Activated CD4-positive, alpha-beta T cell treated with anti-CD3 and anti-CD28 coated beads for 48 hours (primary cell): ENCODE results near the gene EPHB6.

Source experiments
- DNase-seq: peaks from one replicate; pipeline ENCODE4 v3.0.0-alpha.2; 2020

EPHB6 gene

DNA sequence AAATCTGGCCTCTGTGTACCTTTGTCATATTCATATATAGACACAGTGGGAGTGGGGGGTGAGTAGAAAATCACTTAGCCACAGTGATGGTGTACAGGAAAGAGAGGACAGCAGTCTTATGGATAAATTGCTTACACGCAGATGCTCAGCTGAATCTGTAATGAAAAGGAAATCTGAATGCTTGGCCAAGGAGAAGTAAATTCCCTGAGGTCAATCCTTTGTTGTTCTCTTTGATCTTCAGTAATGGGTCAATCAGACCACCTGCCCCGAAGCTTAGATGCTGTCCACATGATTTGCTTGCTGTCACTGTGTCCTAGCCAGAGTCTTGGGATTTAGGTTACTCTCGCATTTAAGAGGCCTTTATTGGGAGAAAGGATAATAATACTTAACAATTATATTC is 18.4 kb upstream of the EPHB6 start:
- DNase-seq, result no peak

DNA sequence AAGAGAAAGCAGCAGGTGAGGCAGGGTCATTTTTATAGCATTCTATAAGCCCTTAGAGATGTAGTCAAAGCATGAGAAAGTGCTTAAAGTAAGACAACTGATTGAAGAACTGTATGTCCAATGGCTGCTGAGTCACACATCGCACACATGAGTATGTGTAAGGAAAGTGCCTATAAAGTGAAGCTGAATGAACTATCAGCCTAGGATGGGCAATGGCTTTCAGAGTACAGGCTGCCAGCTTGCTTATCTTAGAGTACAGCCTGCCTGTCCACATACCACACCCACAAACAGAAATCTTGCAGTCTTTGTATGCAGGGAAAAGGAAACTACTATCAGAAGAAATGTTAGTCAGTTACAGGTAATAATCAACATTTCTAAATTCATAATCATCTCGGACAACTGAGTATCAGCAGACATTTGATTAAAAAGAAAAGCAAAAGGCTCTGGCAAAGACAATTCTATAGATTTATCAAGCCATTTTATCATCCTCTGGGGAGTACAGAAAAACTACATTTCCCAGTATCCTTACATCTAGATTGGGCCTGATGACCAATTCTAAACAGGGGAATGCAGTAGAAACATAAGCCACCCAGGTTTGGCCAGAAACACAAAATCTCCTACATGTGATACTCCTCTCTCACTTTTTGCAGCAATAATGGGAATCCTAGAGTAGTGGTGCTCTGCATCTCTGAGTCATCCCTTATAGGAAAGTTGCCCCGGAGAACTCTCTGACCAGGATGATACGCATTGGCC is 16.2 kb upstream of the EPHB6 start:
- DNase-seq, result no peak

DNA sequence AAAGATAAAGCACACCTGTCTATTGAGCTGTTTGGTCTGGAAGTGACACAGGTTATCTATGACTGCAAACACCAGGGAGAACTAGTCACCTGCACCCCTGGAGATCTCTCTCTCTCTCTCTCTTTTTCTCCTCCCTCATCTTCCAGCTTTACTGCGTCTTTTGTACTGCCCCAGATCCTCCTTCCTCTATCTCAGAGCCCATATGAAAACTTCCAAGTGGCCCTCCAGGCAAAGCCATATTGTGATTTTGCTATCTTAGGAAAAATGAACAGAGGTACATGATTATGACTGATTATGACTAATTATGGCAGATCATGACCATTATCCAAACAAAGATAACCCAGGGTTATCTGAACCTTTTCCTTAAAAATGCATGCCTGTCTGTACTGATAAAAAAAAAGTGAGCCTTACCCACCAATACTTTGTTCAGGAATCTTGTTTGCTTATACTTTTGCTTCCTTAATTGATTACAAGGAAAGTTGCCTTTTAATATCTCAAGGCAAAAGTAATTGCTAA is 12.6 kb upstream of the EPHB6 start:
- DNase-seq, result no peak

DNA sequence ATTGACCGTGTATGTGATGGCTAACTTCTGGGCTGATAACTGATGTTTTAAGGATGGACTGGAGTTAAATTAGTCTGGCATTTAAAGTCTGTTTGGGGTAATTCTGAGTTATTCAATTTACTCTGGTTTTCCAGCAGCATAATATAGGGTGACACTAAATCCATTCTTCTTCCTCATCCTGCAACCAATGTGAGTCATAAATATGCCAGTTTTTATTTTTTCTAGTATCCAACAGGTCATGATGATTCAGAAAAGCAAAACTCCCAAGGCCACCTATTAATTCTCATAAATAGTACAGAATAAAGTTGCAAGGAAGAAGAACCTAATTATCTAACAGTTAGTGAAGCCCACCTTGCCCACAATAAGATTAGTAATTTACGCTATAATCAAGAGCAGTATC is 7.5 kb upstream of the EPHB6 start:
- DNase-seq, result no peak

DNA sequence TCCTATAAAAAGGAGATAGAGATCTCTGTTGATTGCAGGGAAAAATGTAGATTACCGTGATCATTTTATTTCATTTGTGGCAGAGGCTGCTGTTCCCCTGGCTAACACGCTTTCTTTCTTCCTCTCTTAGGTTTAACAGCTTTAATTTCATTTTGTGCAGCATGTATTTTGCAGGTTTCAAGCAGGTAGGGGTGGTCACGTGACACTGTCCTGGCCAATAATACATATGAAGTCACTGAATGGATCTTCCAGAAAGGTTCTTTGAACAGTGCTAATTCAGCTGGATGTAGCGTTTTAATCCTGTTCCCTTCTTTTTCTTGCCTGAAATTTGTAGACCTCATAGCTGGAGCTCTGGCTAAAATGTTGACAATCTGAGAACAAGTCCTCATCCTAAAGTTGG is 3.6 kb upstream of the EPHB6 start:
- DNase-seq, result no peak

DNA sequence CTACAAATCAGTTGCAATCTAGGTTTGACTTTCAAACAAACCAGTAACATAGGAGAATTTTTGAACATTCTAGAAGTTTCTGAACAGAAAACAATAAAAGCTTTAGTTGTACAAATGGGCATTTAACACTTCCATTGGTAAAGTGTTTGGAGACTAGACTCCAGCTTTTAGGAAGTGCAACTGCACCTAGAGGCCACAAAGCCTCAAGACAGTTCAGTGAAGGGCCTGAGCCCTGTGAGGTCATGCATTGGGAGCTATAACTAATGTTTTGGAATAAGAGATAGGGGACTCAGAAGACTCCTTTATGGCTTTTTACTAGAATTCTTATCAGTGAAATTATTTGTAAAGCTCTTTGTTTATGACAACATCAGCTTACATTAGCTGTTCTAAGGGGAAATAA is 3.0 kb upstream of the EPHB6 start:
- no peak for DNase-seq

DNA sequence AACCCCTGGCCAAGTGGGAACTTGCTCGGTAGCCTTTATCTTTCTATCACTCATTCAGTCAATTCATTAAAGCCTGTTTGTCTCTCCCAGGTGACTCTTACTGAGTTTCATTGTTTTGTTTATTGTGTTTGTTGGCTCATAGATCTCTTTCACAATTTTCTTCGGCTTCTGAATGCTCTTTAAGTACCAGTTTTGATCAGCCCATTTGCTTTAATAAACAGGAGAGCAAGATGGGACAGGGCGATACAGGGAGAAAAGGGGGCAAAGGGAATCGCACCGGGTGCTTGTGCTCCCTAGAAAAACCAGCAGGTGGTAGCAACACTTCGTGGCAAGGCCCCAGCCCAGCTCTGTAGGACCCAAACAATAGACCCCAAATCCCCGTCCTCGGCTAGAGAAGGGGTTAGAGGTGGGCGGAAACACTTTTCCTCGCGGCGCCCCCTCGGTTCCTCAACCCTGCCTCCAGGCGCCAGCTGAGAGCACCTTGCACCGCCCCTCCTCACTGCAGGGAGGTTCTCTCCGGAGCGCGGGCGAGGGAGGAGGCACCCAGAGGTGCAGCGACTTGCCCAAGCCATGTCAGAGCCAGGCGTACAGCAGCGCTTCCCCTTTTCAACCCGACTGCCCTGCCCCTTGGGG is 1.0 kb upstream of the EPHB6 start:
- DNase-seq, result peak; percentile 75

DNA sequence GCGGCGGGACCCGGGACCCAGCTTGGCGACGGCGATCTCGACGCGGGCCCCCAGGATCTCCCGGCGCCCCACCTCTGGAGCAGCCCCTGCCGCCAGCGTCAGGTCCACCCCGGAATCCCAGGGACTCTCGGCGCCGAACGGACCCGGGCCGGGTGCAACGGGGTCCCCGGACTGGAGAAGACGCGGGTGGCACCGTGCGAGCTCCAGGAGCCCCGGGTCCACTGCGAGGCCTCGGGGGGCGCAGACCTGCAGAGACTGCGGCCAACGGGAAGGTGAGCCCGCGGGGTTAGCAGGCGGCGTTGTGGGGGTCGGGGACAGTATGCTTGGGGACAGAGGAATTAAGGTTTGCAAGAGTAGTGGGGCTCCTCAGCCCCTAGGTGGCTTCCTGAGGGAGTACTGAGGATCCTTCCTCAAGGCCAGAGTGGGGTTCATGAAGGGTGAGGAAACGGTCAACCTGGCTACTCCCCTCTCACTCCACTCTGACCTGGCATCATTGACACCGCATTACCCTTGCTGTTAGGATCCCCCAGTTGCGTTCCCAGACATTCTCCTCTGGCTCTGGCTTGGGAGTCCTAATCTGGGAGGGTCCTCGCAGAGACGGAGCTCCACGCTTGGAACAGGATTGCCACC is 353 bp downstream of the EPHB6 start:
- no peak for DNase-seq

DNA sequence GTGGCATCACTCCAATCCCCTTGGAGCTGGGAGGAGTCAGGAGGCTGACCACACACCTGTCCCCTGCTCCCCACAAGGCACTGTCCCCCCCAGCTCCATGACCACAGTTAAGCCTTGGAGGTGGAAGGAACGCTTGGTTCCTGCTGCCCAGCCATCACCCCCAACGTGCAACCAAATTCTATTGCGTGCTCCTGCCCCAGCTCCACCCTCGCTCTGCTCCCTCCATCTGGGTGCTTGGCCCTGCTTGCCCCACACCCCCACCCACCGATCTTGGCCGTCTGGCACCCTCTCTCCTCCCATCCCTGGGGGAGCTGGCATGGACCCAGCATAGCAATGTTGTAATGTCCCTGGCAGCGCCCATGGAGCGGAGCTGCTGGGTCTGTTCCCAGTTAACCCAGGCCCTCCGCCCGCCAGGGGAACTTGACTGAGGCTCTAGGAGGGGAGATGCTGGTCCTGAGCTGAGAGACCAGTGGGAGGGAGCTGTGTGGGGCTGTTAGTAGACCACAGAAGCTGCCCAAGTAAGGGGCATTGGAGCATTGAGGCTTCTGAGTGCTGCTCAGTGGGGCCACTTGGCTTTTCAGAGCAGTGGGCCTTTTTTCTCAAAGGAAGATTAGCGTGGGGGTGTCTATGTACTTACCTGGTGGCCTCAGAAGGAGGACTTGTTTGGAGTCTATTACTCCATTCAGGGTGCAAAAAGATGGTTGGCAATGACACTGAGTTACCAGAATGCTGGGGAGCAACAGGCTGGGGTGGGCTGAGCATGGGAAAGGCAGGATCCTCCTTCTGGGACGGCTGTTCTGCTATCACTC is 1.1 kb downstream of the EPHB6 start:
- no peak for DNase-seq

DNA sequence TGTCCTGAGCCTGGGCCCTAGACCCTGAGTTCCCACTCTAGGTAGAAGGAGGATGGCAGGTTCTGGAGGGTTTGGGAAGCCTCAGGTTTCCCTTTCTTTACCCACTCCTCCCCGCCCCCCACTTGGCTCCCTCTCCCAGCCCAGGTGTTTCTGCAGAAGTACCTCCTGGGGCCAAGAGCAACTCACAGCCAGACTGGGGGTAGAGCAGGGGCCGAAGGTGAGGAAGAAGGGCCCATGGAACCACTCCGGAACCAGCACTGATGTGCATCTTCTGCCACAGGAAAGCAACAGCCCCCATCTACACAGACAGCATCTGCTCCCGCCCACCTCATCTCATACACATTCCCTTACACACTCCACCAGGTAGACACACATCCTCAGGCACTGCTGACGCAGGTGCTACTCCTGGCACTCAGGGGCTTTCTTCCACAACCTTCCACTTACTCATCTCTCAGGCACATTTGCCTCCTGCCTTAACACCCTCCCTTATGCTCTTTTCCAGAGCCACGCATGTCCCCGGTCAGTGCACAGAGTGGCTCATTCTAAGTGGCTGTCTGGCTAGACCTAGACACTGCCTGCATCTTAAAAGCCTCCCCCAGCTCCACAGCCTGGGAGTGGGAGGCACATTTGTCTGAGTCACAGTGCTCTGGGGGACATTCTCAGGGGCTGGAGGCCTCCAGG is 1.8 kb downstream of the EPHB6 start:
- no peak for DNase-seq

DNA sequence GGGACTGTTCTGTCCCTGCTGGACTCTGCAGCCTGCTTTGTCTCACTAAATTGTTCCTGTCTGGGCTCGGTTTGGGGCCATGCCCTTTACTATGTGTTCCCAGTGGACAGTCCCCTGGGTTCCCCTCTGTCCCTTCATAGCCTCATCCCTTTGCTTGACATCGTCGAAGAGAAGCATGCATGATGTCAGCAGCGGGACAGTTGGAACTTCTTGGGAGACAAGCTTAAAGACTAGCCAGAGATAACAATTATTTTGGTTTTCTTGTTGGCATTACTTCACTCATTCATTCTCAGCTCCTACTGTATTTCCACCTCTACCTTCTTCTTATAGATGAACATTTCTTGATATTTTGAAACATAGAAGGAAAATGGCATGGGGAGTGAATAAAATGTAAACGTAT is 2.7 kb downstream of the EPHB6 start:
- DNase-seq, result no peak

DNA sequence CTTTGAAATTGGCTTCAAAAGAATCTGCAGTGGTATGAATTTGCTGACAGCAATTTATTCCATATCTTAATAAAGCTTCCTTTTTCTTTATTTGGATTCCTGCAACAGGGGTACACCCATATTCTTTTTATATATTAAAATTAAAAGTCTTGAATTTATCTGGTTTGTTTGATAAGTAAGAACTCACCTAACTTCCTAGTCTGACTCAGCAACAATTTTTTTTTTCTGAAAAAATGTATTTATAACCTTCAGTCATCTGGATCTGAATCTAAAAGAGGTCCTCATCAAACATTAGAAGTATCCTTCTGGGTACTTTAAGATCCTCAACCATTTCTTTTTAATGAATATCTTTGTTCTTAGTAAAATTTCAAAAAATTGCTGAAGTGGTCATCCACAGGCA is 4.5 kb downstream of the EPHB6 start:
- DNase-seq, result no peak

DNA sequence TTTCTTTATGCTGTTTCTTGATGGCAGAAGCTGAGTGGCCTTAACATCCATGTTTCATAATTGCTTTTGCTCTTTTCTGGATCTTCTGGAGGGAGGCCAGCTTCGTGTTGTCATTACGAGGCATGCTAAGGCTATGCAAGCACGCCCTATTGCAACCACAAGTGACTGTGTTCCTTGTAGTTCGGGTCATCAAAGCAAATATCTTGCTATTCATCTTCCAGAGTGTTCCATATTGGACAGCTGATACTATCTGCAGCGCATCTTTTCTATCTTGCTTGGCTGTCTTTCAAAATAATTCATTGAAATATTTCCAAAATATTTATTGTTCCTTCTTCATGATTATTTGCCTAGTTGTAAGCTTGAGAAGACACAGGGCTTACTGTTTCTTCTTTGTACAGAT is 5.0 kb downstream of the EPHB6 start:
- DNase-seq, result no peak

DNA sequence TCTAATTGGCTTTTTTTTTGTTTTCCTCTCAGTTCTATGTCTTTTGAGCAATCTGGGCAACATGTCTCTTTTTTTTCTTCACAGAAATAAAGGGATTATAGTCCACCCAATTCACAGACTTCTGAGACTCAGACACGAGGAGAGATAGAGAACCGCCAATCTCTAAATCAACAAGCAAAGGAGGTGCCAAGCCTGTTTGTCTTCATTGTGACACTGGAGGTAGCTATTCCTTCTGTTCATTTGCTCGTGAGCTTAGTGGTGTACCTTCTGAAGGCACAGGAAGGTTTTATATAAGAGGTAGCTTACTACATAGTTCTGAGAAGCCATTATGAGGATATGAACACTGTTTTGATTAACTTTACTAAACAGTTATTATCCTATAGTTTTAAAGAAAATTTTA is 6.1 kb downstream of the EPHB6 start:
- no peak for DNase-seq

DNA sequence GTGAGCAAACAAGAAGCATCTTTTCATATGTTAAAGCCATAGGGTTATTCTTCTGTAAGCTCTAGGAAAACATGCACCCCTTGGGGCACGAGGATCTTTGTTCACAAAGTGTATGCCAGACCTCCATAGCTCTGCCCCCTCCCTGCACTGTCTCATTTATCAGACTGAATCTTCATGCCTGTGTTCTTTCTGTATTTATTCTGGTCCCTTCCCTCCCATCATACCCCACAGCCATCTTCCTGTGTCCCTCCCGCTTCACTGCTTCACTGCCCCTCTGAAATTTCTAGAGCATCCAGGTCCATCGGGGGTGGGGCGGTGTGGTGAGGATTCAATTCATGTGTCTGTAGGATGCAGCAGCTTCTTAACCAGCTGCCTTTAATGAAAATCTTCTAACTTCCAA is 7.5 kb downstream of the EPHB6 start:
- no peak for DNase-seq

DNA sequence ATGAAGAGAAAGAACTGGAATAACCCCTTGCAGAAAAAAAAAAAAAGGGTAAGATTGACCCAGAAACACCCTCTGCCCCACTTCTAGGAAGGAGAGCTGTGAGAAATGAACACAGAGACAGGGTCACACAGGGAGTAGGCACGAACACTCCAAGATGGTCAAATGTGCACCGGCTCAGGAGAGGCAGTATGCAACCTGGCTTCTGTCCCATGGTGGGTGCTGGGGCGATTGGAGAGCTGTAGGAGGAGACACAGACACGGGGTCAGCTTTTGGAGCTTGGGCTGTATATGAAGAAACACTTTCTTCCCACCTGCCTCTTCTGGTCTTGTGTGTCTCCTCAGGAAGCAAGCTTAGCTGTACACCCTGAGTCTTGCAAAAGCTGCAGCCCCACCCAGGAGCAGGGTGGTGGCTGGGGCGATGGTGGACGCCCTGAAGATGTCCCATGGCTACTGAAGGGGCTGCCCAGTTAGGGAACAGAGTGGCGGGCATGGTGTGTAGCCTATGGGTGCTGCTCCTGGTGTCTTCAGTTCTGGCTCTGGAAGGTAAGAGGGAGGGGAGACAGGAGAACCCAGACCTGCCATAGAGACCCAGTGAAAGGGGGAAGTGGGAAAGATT is 8.0 kb downstream of the EPHB6 start:
- DNase-seq, result no peak

DNA sequence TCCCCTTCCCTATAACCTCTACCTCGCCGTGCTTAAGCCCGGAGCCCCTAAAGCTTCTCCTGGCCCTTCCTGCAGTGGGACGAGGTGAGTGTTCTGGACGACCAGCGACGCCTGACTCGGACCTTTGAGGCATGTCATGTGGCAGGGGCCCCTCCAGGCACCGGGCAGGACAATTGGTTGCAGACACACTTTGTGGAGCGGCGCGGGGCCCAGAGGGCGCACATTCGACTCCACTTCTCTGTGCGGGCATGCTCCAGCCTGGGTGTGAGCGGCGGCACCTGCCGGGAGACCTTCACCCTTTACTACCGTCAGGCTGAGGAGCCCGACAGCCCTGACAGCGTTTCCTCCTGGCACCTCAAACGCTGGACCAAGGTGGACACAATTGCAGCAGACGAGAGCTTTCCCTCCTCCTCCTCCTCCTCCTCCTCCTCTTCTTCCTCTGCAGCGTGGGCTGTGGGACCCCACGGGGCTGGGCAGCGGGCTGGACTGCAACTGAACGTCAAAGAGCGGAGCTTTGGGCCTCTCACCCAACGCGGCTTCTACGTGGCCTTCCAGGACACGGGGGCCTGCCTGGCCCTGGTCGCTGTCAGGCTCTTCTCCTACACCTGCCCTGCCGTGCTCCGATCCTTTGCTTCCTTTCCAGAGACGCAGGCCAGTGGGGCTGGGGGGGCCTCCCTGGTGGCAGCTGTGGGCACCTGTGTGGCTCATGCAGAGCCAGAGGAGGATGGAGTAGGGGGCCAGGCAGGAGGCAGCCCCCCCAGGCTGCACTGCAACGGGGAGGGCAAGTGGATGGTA is 9.2 kb downstream of the EPHB6 start:
- DNase-seq, result no peak

DNA sequence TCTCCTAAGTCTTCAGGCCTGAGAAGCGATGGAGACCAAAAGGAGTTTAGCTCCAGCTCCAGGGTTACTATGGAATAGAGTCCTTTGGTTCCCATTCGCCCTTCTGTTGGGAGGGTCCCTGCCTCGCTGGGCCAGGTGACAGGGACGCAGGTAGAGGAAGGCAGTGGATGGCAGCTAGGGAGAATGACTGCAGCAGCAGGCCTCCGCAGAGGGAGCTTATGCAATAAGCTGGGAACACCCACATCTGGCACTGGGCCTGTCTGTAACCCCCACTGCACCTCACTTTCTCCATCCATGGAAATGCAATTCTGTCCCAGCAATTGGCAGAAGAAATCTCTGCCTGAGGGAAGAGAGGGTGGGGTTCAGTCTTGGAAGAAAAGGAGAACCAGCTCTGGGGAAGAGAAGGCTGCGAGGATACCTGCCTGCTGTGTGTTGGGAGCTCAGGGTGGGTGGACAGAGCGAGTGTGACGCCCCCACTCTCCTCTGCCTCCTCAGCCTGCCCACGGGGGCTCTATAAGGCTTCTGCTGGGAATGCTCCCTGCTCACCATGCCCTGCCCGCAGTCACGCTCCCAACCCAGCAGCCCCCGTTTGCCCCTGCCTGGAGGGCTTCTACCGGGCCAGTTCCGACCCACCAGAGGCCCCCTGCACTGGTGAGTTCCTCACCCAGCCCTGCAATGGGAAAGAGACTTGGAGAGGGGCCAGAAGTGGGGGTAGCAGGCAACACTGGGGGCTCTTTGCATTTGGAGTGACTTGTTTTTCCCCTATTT is 10.3 kb downstream of the EPHB6 start:
- no peak for DNase-seq

DNA sequence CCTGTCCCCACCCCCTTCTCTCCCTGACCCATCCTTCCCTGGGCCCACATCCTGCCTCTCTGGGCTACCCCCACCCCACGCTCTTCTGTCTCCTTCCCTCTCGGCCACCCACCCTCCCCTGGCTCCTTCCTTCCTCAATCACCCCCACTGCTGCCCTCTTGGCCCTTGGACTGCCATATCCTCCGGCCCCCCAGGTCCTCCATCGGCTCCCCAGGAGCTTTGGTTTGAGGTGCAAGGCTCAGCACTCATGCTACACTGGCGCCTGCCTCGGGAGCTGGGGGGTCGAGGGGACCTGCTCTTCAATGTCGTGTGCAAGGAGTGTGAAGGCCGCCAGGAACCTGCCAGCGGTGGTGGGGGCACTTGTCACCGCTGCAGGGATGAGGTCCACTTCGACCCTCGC is 10.9 kb downstream of the EPHB6 start:
- no peak for DNase-seq

DNA sequence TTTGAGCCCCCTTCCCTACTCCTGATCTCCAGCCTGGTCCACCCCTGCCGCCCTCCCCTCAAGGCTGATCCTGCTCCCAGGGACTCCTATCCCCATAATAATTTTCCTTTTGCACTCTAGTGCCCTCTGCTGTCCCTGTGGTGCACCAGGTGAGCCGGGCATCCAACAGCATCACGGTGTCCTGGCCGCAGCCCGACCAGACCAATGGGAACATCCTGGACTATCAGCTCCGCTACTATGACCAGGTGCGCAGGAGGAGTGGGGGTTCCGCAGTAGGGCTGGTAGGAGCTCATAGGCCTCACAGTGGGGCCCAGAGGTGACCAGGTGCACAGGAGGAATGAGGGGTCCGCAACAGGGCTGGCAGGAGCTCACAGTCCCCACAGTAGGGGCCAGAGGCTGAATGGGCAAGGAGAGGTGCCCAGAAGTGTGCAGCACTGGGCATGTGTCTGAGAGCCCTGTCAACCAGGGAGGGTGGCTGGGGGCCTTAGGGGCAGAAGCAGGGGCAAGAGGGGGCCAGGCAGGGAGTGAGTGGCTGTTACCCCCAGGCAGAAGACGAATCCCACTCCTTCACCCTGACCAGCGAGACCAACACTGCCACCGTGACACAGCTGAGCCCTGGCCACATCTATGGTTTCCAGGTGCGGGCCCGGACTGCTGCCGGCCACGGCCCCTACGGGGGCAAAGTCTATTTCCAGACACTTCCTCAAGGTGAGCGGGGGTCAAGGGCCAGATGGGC is 11.7 kb downstream of the EPHB6 start:
- no peak for DNase-seq
